Right renal cortex interstitium (tissue), 3 donors: ENCODE measurements around the gene PTTG1. TPM values are rescaled to one million over a fixed set of nuclear protein-coding genes. Genes with fewer than 3 reads are reported as not detected.

Source experiments
- DNase-seq, 3 donors: peaks; one replicate each; pipeline ENCODE4 v3.0.0-alpha.2; 2013; ENCODE audit warnings: low read depth in 3 of 3, low spot score in 2 of 3
- polyA plus RNA-seq, 3 donors: library from polyadenylated mRNA; unstranded; fragments of 120-200 nt; gene quantifications; one replicate each; pipeline ENCODE4 v1.2.1, GENCODE V29; 2013; ENCODE audit not compliant: insufficient read length in 3 of 3

The PTTG1 gene
- polyA plus RNA-seq, 3 donors = 68.5 to 72.3 (median 71.7) TPM

- DNase-seq = no peak
Measured at GRCh38 chr5:160470437-160471361, 49.0 kb downstream of the PTTG1 start.

GRCh38 chr5:160471761-160472160, 50.1 kb downstream of the PTTG1 start:
- DNase-seq = no peak

GRCh38 chr5:160472482-160472881, 50.8 kb downstream of the PTTG1 start:
- no peak for DNase-seq

- DNase-seq = no peak
Measured at GRCh38 chr5:160473681-160474080, 52.0 kb downstream of the PTTG1 start.

GRCh38 chr5:160474084-160474483, 52.4 kb downstream of the PTTG1 start:
- DNase-seq = no peak

- DNase-seq = no peak
Measured at GRCh38 chr5:160475864-160476438, 54.3 kb downstream of the PTTG1 start.

- DNase-seq = no peak
Measured at GRCh38 chr5:160477266-160477970, 55.8 kb downstream of the PTTG1 start.

- DNase-seq = no peak
Measured at GRCh38 chr5:160478163-160478562, 56.5 kb downstream of the PTTG1 start.

Other genes with a start within 250 kb of the PTTG1 start
- gene FABP6, start 192.3 kb upstream of the PTTG1 start, polyA plus RNA-seq = under 1 TPM in 1 of 3 donors, not detected in 2; 0.23 TPM
- gene CCNJL, start 109.3 kb upstream of the PTTG1 start, polyA plus RNA-seq = 1 to 10 TPM; 7.0 to 8.5 (median 7.2) TPM
- gene C1QTNF2, start 51.2 kb upstream of the PTTG1 start, polyA plus RNA-seq = 1 to 10 TPM in 1 of 3 donors, under 1 TPM in 2; 0.90 to 1.2 (median 0.98) TPM
- 10 to 100 TPM; 13.4 to 15.3 (median 14.5) TPM for gene FAM200C, start 21.8 kb upstream of the PTTG1 start, polyA plus RNA-seq
- 10 to 100 TPM; 82.8 to 89.6 (median 83.6) TPM for gene SLU7, start 2.8 kb upstream of the PTTG1 start, polyA plus RNA-seq